Immature natural killer cell (primary cell): Measurements from ENCODE around the gene FOXN4. TPM values are rescaled to one million over a fixed set of nuclear protein-coding genes. Genes with fewer than 3 reads are reported as not detected.

Source experiments
- DNase-seq, 3 donors: peaks; one replicate each; pipeline ENCODE4 v3.0.0; 2022; ENCODE audit warnings: mixed read lengths in 1 of 3
- H3K27ac Mint-ChIP-seq, 6 donors: one replicate each; pipeline ENCODE4 v1.8.0; 2020; ENCODE audit warnings: mixed read lengths in 6 of 6, mild to moderate bottlenecking in 5 of 6, inconsistent platforms in 4 of 6, moderate library complexity in 3 of 6
- H3K27me3 Mint-ChIP-seq, 3 donors: one replicate each; pipeline ENCODE4 v1.8.0; 2020 to 2021; ENCODE audit warnings: low read depth in 3 of 3, mild to moderate bottlenecking in 3 of 3, mixed read lengths in 3 of 3, moderate library complexity in 3 of 3, inconsistent platforms in 1 of 3
- H3K36me3 Mint-ChIP-seq, 3 donors: one replicate each; pipeline ENCODE4 v1.8.0; 2020; ENCODE audit warnings: mixed read lengths in 3 of 3, inconsistent platforms in 2 of 3, mild to moderate bottlenecking in 2 of 3
- H3K4me1 Mint-ChIP-seq, 2 donors: one replicate each; pipeline ENCODE4 v1.8.0; 2020; ENCODE audit warnings: inconsistent platforms in 2 of 2, mild to moderate bottlenecking in 2 of 2, mixed read lengths in 2 of 2, moderate library complexity in 1 of 2
- H3K4me3 Mint-ChIP-seq, 5 donors: one replicate each; pipeline ENCODE4 v1.8.0; 2020; ENCODE audit warnings: mild to moderate bottlenecking in 5 of 5, mixed read lengths in 5 of 5, inconsistent platforms in 3 of 5, moderate library complexity in 3 of 5
- H3K9me3 Mint-ChIP-seq, 6 donors: one replicate each; pipeline ENCODE4 v1.8.0; 2020; ENCODE audit warnings: mild to moderate bottlenecking in 6 of 6, mixed read lengths in 6 of 6, inconsistent platforms in 4 of 6, moderate library complexity in 3 of 6
- polyA plus RNA-seq, 3 donors: library from polyadenylated mRNA; unstranded; fragments of 300-500 nt; fragmentation: Illumina TruSeq; gene quantifications; one replicate each; pipeline ENCODE4 v1.2.3, GENCODE V29; 2021

FOXN4 gene
- polyA plus RNA-seq, 3 donors from 2014 or later = not detected

DNA sequence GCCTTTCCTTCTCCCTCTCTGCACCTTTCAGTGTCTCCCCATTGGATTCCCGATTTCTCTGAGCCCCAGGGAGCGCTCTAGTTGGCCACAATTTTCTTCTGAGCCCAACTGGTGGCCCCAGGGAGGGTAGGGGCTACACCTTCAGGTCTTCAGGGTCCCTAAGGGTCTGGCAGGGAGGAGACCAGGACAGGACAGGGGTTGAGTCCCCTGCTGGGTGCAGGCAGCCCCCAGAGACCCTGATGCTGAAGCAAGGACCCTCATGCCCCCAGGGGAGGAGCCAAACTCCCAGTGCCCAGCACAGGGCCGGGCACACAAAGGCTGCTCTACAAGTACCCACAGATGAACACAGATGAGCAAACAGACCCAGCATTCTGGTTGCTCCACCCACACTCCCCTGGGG is 12.7 kb downstream of the FOXN4 start:
- Mint-ChIP-seq H3K27me3 (peaks cover 2 to 9% (median 7%) of the 10 kb centered on the region in 3 donors), H3K4me1 (no peaks in the 10 kb centered on the region), H3K4me3 (no peak overlapping the region), H3K36me3 (no peaks in the 10 kb centered on the region), H3K27ac (no peak overlapping the region), H3K9me3 (no peaks in the 10 kb centered on the region)
- no peak for DNase-seq

DNA sequence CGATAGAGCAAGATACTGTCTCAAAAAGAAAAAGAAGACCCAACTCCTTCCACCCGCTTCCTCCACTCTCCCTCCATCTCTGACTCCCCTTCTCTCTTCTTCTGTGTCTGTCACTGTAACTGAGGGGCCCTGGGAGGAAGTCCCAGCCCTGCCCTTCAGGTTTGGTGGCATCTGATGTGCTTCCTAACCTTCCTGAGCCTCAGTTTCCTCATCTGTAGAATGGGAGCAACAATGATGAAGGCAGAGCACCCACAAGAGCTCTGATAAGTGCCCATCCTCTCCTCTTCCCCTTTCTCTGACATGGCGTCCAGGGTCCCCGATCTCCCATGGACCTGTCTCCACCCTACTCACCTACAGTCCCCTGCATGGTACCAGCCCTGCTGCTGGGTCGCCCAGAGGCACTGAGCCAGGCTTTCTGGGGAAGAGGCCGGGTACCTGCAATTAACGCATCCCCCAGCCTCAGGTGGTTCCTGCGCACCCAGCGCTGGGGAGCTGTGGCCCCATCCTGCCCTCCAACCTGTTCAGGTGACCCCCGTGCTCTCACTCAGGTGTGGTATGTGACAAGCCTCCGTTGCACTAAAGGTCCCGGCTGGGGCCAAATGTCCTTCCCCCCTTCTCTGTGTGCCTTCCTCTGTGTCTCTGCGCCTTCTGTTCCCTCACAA is 13.2 kb downstream of the FOXN4 start:
- Mint-ChIP-seq H3K27me3 (peaks cover 4 to 9% (median 5%) of the 10 kb centered on the region in 3 donors), H3K9me3 (no peaks in the 10 kb centered on the region), H3K36me3 (no peaks in the 10 kb centered on the region), H3K4me3 (no peak overlapping the region), H3K27ac (no peak overlapping the region), H3K4me1 (no peaks in the 10 kb centered on the region)
- DNase-seq = no peak

DNA sequence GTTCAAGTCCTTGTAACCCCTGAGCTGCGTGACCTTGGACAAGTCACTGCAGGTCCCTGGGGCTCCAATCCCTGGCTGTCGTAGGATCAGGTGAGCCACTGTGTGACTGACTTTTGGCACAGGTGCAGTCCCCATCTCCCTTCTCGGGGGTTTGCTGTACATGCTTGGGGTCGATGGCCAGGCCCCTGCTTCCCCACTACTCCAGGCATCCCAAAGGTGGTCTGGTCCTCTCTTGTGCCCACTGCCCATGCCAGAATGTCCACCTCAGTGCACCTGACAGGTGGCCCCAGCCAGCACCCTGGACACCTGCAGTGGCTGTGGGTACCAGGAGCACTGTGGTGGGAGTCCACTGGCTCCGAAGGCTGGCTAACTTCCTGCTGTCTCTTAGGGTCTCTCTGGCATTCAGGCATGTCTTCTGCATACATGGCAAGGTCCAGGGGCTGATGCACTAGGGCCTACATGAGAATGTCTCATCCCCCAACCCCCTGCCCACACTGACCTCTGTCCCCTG is 14.7 kb downstream of the FOXN4 start:
- no peaks in the 10 kb centered on the region for H3K9me3 Mint-ChIP-seq
- H3K27me3 Mint-ChIP-seq = peaks cover 4 to 7% (median 5%) of the 10 kb centered on the region in 3 donors
- no peak overlapping the region for H3K27ac Mint-ChIP-seq
- no peak for DNase-seq
- H3K36me3 Mint-ChIP-seq = no peaks in the 10 kb centered on the region
- no peak overlapping the region for H3K4me3 Mint-ChIP-seq
- H3K4me1 Mint-ChIP-seq = no peaks in the 10 kb centered on the region

- Mint-ChIP-seq H3K4me3 (no peak overlapping the region), H3K4me1 (no peaks in the 10 kb centered on the region), H3K36me3 (no peaks in the 10 kb centered on the region), H3K27ac (no peak overlapping the region), H3K9me3 (no peaks in the 10 kb centered on the region), H3K27me3 (peaks cover 4 to 12% (median 4%) of the 10 kb centered on the region in 3 donors)
- DNase-seq = no peak
Observed at GRCh38 chr12:109293106-109293505, 16.0 kb downstream of the FOXN4 start.

GRCh38 chr12:109292342-109292711 is 16.8 kb downstream of the FOXN4 start:
- peak overlapping the region in 1 of 5 donors; percentile 38 for H3K4me3 Mint-ChIP-seq
- no peaks in the 10 kb centered on the region for H3K4me1 Mint-ChIP-seq
- H3K36me3 Mint-ChIP-seq = no peaks in the 10 kb centered on the region
- H3K27me3 Mint-ChIP-seq = peaks cover 4 to 12% (median 4%) of the 10 kb centered on the region in 3 donors
- no peak overlapping the region for H3K27ac Mint-ChIP-seq
- no peaks in the 10 kb centered on the region for H3K9me3 Mint-ChIP-seq
- DNase-seq = no peak

DNA sequence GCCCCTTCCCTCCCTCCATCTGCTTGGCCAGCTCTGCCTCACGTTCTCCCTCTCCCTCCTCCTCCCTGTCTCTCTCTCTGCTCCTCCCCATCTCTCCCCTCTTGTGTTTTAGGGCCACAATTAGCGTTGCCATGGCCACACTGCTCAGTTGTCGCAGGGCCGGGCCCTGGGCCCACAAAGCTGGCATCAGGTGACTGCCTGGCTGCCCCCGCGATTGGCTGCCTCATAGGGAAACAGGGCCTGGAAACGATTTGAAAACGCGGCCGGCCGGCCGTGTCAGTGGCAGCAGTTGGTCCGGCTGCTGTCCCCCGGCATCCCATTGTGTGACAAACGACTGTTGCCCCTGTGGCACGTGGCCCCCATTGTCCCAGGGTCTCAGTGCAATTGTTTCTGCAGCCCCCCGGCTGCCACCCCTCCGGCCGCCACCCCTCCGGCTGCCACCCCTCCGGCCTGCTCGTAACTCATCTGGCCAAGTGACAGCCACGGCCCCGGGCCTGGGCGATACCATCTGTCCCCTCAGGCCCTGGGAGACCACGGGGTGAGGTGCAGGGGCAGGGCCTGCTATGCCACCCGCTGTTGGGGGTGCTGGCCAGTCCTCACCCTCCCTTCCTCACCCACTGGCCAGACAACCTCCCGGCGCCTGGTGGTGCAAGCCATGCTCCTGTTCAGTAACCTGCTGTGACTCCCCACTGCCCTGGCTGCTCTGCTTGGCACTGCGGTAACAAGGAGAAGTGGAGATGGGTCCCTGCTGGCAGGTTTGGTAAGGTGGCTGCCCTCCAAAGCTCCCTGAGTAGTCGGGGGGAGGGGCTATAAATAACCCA is 17.4 kb downstream of the FOXN4 start:
- Mint-ChIP-seq H3K4me1 (no peaks in the 10 kb centered on the region), H3K36me3 (no peaks in the 10 kb centered on the region), H3K4me3 (no peak overlapping the region), H3K9me3 (no peaks in the 10 kb centered on the region), H3K27ac (no peak overlapping the region), H3K27me3 (peaks cover 4 to 12% (median 4%) of the 10 kb centered on the region in 3 donors)
- DNase-seq = no peak

DNA sequence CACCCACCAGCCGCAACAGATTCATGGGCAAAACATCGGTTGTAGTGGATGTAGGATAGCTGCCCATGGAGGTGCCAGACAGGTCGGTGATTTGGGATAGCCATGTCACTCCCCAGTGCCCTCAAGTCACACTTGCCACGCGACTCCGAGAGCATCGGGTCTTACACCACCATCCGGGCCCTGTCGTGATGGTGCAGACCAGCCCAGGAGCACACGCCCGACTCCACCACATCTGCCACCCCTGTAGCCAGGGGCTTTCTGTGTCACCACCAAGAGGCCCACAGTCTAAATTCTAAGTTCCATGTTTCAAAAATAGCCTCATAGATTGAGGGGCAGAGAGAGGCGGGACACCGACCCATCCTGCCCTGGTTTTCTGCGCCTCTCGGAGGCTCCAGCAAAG is 18.0 kb downstream of the FOXN4 start:
- Mint-ChIP-seq H3K4me1 (no peaks in the 10 kb centered on the region), H3K9me3 (no peaks in the 10 kb centered on the region), H3K27me3 (peaks cover 4 to 12% (median 4%) of the 10 kb centered on the region in 3 donors), H3K4me3 (no peak overlapping the region), H3K36me3 (no peaks in the 10 kb centered on the region), H3K27ac (no peak overlapping the region)
- DNase-seq = no peak

GRCh38 chr12:109290061-109290460 is 19.0 kb downstream of the FOXN4 start:
- Mint-ChIP-seq H3K4me3 (no peak overlapping the region), H3K36me3 (no peaks in the 10 kb centered on the region), H3K27ac (no peak overlapping the region), H3K27me3 (peaks cover 4 to 12% (median 4%) of the 10 kb centered on the region in 3 donors), H3K4me1 (no peaks in the 10 kb centered on the region), H3K9me3 (no peaks in the 10 kb centered on the region)
- DNase-seq = no peak

DNA sequence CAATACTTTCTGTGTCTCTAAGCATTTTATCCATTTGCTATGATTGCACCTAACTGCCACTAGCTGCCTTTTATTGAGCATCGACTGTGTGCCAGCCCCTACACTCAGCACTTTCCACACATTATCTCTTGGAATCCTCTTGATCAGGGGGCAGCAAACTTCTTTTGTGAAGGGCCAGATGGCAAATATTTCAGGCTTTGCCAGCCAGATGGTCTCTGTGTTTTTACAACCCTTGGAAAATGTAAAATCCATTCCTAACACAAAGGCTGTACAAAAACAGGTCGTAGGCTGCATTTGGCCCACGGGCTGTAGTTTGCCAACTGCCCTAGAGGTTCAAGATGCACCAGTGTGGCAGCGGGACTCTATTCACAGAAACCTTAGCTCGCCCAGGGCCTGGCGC is 19.5 kb downstream of the FOXN4 start:
- peaks cover 4 to 9% (median 4%) of the 10 kb centered on the region in 3 donors for H3K27me3 Mint-ChIP-seq
- no peaks in the 10 kb centered on the region for H3K4me1 Mint-ChIP-seq
- DNase-seq = no peak
- H3K9me3 Mint-ChIP-seq = no peaks in the 10 kb centered on the region
- no peak overlapping the region for H3K4me3 Mint-ChIP-seq
- no peak overlapping the region for H3K27ac Mint-ChIP-seq
- H3K36me3 Mint-ChIP-seq = no peaks in the 10 kb centered on the region

GRCh38 chr12:109289004-109289403 is 20.1 kb downstream of the FOXN4 start:
- Mint-ChIP-seq H3K36me3 (no peaks in the 10 kb centered on the region), H3K27ac (no peak overlapping the region), H3K4me1 (no peaks in the 10 kb centered on the region), H3K27me3 (peaks cover 4 to 9% (median 4%) of the 10 kb centered on the region in 3 donors), H3K4me3 (no peak overlapping the region), H3K9me3 (no peaks in the 10 kb centered on the region)
- no peak for DNase-seq

DNA sequence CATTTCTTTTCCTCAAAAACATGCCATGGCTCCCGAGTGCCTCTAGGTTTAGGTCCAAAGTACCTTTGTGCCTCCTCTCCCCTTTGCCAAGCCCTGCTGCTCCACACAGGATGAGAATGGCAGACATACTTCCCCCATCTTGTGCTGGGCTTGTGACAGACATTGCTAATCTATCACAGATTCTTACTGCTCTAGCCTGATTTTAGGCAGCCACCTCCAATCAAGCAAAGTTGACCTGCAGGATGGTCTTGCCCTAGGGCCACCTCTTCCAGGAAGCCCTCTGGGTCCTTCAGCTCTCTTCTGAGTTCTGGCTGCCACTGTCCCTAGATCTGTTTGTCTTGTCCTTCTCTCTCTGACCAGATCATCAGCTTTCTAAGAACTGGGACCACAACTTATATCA is 20.5 kb downstream of the FOXN4 start:
- no peak for DNase-seq
- H3K4me3 Mint-ChIP-seq = no peak overlapping the region
- H3K4me1 Mint-ChIP-seq = no peaks in the 10 kb centered on the region
- no peak overlapping the region for H3K27ac Mint-ChIP-seq
- no peaks in the 10 kb centered on the region for H3K9me3 Mint-ChIP-seq
- H3K36me3 Mint-ChIP-seq = no peaks in the 10 kb centered on the region
- H3K27me3 Mint-ChIP-seq = peaks cover 2 to 12% (median 4%) of the 10 kb centered on the region in 3 donors

DNA sequence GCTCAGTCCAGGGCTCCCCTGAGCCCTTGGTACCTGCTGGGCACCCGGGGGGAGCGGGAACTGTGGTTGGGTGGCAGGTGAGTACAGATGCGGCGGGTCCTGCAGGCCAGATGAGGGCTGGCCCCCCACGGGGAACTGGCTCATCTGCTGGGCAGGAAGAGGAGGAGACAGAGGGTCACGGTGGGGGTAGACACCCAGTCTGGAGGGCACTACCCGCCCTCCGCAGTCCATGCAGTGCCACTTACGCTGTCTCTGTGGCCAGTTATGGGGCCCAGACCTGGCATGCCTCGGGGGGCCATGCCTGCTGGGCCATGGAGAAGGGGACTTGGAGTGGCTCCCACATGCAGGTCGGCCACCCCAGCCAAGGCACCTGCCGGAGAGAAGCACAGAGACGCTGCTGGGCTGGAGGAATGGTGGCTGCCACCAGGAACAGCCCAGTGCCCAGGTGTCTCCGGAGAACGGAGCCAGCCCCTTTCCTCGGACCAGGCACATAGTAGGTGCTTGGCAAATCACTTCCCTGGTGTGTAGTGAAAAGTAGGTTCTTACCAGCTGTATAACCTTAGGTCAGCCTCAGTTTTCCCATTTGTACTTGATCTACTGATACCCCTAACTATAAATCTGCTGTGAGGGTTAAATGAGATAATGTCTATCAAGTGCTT is 21.1 kb downstream of the FOXN4 start:
- no peaks in the 10 kb centered on the region for H3K4me1 Mint-ChIP-seq

GRCh38 chr12:109287181-109287580 is 21.9 kb downstream of the FOXN4 start:
- H3K36me3 Mint-ChIP-seq = no peaks in the 10 kb centered on the region
- peaks cover under 1 to 9% (median 2%) of the 10 kb centered on the region in 3 donors for H3K27me3 Mint-ChIP-seq
- H3K9me3 Mint-ChIP-seq = no peaks in the 10 kb centered on the region
- no peaks in the 10 kb centered on the region for H3K4me1 Mint-ChIP-seq
- no peak overlapping the region for H3K27ac Mint-ChIP-seq
- no peak overlapping the region for H3K4me3 Mint-ChIP-seq
- DNase-seq = no peak

More for the DNA sequence above, 21.1 kb downstream of the FOXN4 start:
- Mint-ChIP-seq H3K27me3 (peaks cover 2 to 10% (median 3%) of the 10 kb centered on the region in 3 donors), H3K36me3 (no peaks in the 10 kb centered on the region), H3K27ac (no peak overlapping the region), H3K4me3 (no peak overlapping the region), H3K9me3 (no peaks in the 10 kb centered on the region)
- DNase-seq = no peak

- H3K27ac Mint-ChIP-seq = no peak overlapping the region
- no peak for DNase-seq
- no peaks in the 10 kb centered on the region for H3K36me3 Mint-ChIP-seq
- H3K27me3 Mint-ChIP-seq = peaks cover 0 to 9% (median 2%) of the 10 kb centered on the region in 3 donors
- H3K4me1 Mint-ChIP-seq = no peaks in the 10 kb centered on the region
- H3K4me3 Mint-ChIP-seq = no peak overlapping the region
- H3K9me3 Mint-ChIP-seq = no peaks in the 10 kb centered on the region
Observed at GRCh38 chr12:109286652-109287051, 22.4 kb downstream of the FOXN4 start.
